GM20000 (cell line): ENCODE measurements around the gene HDAC4.

Experiments
- DNase-seq: peaks from one replicate; pipeline ENCODE4 v3.0.0; 2012; ENCODE audit warnings: low spot score
- CTCF ChIP-seq: IDR thresholded peaks from 2 replicates; pipeline ENCODE4 v1.5.1; 2012; ENCODE audit warnings: mild to moderate bottlenecking, control low read depth; ENCODE audit errors: extremely low read depth, missing control alignments

HDAC4 gene

DNA sequence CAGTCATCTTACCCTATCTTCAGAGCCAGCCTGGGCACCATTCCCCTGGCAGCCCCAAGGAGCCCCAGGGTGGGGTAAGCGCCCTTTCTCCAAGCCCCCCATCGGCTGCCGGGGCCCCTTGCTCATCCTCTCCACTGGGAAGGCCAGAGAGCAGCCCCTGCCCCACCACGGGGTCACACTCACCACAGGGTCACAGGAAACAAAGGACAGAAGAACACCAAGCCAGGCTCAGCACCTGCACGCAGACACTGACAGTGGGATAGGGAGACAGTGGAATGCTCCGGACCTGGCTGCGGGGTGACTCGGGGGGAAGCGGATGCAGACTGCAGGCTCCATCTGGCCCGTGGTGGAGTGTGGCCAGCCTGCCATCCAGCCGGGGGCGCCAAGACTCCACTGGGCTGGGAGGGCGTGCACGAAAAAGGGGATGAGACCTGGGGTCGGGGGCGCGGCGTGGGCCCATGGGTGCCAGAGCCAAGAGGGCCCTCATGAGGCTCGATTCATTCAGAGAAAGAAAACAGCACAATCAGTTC is 21.1 kb downstream of the HDAC4 start:
- DNase-seq: no peak

DNA sequence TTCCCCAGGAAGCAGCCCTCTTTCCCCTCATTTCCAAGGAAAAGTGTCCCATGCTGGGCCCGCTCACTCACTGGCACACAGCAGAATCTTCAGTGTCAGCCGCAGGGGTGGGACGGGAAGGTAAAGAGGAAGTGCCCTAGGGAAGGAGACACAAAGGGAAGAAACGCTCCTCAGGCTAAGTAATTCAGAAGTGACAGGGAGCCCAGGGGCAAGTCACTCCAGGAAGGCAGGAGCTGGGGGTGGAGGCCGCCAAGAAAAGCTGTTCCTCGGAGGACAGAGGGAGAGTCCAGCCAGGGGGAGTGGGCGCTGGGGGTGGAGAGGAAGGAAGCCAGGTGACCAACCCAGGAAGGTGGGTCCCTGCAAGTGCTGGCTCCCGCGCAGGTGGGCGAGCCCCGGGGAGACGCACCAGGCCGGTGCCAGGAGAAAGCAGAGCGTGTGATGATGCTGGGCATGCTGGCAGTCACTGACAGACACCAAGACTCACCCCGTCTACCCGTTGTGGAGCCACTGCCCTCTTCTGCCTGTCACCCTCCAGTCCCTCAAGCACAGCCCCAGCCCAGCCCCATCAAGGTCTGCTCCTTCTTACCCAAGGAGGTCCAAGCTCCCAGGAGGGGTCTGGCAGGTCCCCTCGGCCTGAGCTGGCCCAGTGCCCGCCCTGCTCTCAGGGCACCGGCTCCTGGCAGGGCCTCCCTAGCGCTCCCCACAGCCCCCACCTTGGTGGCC is 21.7 kb downstream of the HDAC4 start:
- no peak for TF ChIP-seq CTCF
- no peak for DNase-seq

More for the DNA sequence above, 21.1 kb downstream of the HDAC4 start:
- TF ChIP-seq CTCF: no peak

DNA sequence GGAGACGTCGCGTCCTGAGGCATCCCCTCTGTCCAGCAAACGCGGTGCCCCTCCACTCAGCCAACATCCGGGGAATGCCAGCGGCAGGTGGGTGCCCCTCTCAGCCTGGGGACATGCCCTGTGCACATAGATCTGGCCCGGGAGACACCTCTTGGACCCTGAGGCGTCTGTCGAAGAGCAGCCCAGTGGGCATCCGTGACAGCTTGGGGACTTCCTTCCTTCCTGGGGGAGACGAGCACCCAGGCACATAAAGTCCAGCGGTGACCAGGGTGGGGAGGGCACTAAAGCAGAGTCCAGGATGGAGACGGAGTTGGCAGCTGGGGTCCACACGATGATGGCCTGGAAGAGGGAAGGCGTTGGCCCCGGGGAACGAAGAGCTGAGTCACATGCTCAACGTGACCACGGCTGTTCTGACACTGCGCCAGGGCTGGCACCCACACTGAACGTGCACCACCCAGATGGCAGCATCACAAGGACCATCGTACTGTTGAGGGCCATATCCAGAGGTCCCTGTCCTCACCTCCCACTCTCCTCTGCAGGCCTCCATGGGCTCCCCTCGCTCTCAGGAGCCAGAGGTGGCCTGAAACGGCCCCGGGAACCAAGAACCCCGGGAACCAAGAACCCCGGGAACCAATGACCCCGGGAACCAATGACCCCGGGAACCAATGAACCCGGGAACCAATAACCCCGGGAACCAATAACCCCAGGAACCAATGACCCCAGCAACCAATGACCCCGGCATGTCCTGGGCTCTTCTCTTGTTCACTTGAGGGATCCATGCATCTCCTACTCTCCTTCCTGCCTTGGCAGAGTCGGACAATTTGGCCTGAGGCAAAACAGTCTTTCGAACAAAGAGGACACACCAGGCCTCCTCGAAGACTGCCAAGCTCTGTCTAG is 22.6 kb downstream of the HDAC4 start:
- TF ChIP-seq CTCF: no peak
- DNase-seq: no peak

DNA sequence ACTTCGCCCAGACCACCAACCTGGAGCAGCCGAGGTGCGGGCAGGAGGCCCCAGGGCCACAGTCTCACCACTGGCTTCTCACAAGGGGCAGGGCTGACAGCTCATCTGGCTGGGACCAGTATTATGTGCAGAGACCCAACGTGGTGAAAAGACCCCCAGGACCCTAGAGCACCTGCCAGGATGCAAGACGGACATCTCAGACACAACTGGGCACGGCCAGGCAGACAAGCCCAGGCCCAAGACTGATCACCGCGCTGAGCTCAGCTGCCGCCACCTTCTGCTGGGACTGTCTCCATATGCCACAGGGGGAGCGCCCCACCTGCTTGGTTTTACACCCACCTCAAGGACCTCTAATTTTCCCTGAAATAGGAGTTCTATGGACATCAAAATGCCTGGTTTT is 23.2 kb downstream of the HDAC4 start:
- no peak for TF ChIP-seq CTCF
- DNase-seq: no peak

GRCh38 chr2:239376942-239377531 is 23.8 kb downstream of the HDAC4 start:
- TF ChIP-seq CTCF: no peak
- DNase-seq: no peak

GRCh38 chr2:239376351-239376750 is 24.5 kb downstream of the HDAC4 start:
- DNase-seq: no peak
- TF ChIP-seq CTCF: no peak
